CD8-positive, alpha-beta memory T cell (primary cell): ENCODE data around the gene NUP42. TPM values are rescaled to one million over a fixed set of nuclear protein-coding genes. Genes with fewer than 3 reads are reported as not detected.
A peak's percentile ranks its signal among the peaks of the same experiment; 100 is the strongest.
"Not testable (repeated sequence)": the region's sequence is repeated elsewhere in the genome, so short reads cannot be mapped to it uniquely, and the experiment has no call there.

Experiments
- CTCF ChIA-PET: fragments of 350-600 bp; sonication (Branson Sonifier 250); formaldehyde crosslinking; loops from one replicate; lab custom pipeline; 2021; ENCODE audit warnings: antibody characterized with exemption; lab: Charles Lee
- POLR2A ChIA-PET: fragments of 350-600 bp; sonication (Branson Sonifier 250); formaldehyde crosslinking; loops from one replicate; lab custom pipeline; 2021; ENCODE audit warnings: antibody characterized with exemption; lab: Charles Lee
- DNase-seq, 5 donors: peaks; one replicate each; pipeline versions ENCODE4 v3.0.0 to v3.0.0-alpha.2; 2020 to 2022; ENCODE audit warnings: mixed read lengths in 1 of 5
- H3K27ac ChIP-seq: one replicate; pipeline ENCODE4 v1.7.0; 2013; ENCODE audit warnings: low read depth, mild to moderate bottlenecking, low read length, moderate library complexity
- H3K27me3 ChIP-seq: 2 replicates; pipeline ENCODE4 v1.7.0; 2013; ENCODE audit warnings: low read length, mild to moderate bottlenecking; ENCODE audit not compliant: insufficient read depth, poor library complexity, severe bottlenecking
- H3K36me3 ChIP-seq: 2 replicates; pipeline ENCODE4 v1.7.0; 2013; ENCODE audit warnings: mild to moderate bottlenecking, low read length, moderate library complexity; ENCODE audit not compliant: insufficient read depth
- H3K4me1 ChIP-seq: 2 replicates; pipeline ENCODE4 v1.7.0; 2013; ENCODE audit warnings: mild to moderate bottlenecking, low read length, moderate library complexity; ENCODE audit not compliant: insufficient read depth
- H3K4me3 ChIP-seq: 2 replicates; pipeline ENCODE4 v1.7.0; 2013; ENCODE audit warnings: mild to moderate bottlenecking, low read length
- H3K9me3 ChIP-seq: 2 replicates; pipeline ENCODE4 v1.7.0; 2013; ENCODE audit warnings: mild to moderate bottlenecking, low read length
- H3K27ac Mint-ChIP-seq, 8 donors: one replicate each; pipeline ENCODE4 v1.8.0; 2020 to 2021; ENCODE audit warnings: mixed read lengths in 8 of 8, mild to moderate bottlenecking in 6 of 8, inconsistent platforms in 3 of 8, moderate library complexity in 3 of 8
- H3K27me3 Mint-ChIP-seq, 2 donors: one replicate each; pipeline ENCODE4 v1.8.0; 2020 to 2021; ENCODE audit warnings: mixed read lengths in 2 of 2, mild to moderate bottlenecking in 1 of 2, moderate library complexity in 1 of 2
- H3K36me3 Mint-ChIP-seq, 3 donors: one replicate each; pipeline ENCODE4 v1.8.0; 2020 to 2021; ENCODE audit warnings: mixed read lengths in 3 of 3, inconsistent platforms in 1 of 3, mild to moderate bottlenecking in 1 of 3
- H3K4me1 Mint-ChIP-seq, 3 donors: one replicate each; pipeline ENCODE4 v1.8.0; 2020 to 2021; ENCODE audit warnings: mixed read lengths in 3 of 3, inconsistent platforms in 1 of 3, mild to moderate bottlenecking in 1 of 3
- H3K4me3 Mint-ChIP-seq, 7 donors: one replicate each; pipeline ENCODE4 v1.8.0; 2020 to 2021; ENCODE audit warnings: mixed read lengths in 7 of 7, mild to moderate bottlenecking in 6 of 7, moderate library complexity in 4 of 7, inconsistent platforms in 2 of 7
- H3K9me3 Mint-ChIP-seq, 5 donors: one replicate each; pipeline ENCODE4 v1.8.0; 2020 to 2022; ENCODE audit warnings: mixed read lengths in 5 of 5, mild to moderate bottlenecking in 3 of 5, moderate library complexity in 2 of 5, inconsistent platforms in 1 of 5
- polyA plus RNA-seq: library from polyadenylated mRNA; unstranded; fragments of 300-500 nt; fragmentation: Illumina TruSeq; gene quantifications from one replicate; pipeline ENCODE4 v1.2.3, GENCODE V29; 2021
- total RNA-seq, 2 experiments: library from RNA; stranded (reverse); gene quantifications; one replicate each; pipeline ENCODE4 v1.2.3, GENCODE V29; 2021

NUP42 gene
- total and polyA plus RNA-seq, 3 experiments from 2014 or later: 39.5 to 40.1 (median 39.8) TPM

DNA sequence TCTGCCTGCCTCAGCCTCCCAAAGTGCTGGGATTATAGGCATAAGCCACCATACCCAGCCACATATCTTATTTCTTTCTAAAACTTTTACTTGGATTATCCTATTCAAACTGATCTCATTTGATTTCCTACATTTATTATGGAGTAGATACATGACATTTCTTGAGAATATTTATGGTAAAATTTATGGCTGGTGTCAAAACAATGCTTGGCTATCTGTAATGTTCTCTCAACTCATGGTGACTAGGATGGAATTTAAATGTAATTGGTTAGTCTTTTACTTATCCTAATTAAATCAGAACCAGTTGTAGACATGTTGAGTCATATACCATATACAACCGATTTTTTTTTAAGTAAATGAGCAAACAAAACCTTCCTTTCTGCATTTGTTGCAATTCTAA is 4.1 kb downstream of the NUP42 start:
- H3K36me3 Mint-ChIP-seq: peaks cover 3 to 51% (median 5%) of the 10 kb centered on the region in 3 donors
- peaks cover 42 to 57% (median 55%) of the 10 kb centered on the region in 3 donors for H3K4me1 Mint-ChIP-seq
- peaks cover 0 to 5% of the 10 kb centered on the region in 2 donors for H3K27me3 Mint-ChIP-seq
- H3K9me3 Mint-ChIP-seq: peaks cover 0 to 2% (median 0%) of the 10 kb centered on the region in 5 donors
- no peak overlapping the region for H3K4me3 Mint-ChIP-seq
- H3K36me3 ChIP-seq: peaks cover 26% of the 10 kb centered on the region
- no peak overlapping the region for H3K27ac ChIP-seq
- POLR2A ChIA-PET: interaction anchor here (0.7 kb wide), 1 partner anchor 100 kb away, joined by 7 read pairs; no protein-coding TSS in a partner anchor
- no peaks in the 10 kb centered on the region for H3K9me3 ChIP-seq
- H3K4me1 ChIP-seq: peaks cover 24% of the 10 kb centered on the region
- CTCF ChIA-PET: no interaction called here
- no peak overlapping the region for H3K4me3 ChIP-seq
- H3K27ac Mint-ChIP-seq: no peak overlapping the region
- DNase-seq: no peak
- H3K27me3 ChIP-seq: no peaks in the 10 kb centered on the region

DNA sequence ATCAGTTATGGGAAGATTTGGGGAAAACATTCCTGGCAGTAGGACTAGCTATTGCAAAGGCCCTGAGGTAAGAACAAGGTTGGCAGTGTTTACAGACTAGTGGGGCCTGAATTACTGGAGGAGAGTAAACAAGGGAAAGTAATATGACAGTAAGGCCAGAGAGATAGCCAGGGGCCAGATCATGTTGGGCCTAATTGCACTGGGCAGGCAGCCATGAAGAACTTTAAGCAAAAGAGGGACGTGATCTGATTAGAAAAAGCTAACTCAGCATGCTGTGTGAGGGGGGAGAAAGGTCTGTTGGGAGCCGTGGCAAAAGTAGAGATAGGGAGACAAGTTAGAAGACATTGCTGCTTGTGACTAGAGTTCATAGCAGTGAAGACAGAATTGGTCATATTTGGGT is 9.2 kb downstream of the NUP42 start:
- ChIA-PET POLR2A (no interaction called here), CTCF (interaction anchor here (1.2 kb wide), 1 partner anchor 86 kb away, joined by 3 read pairs; the partner anchor contains the start of gene KLHL7)
- no peaks in the 10 kb centered on the region for H3K4me1 ChIP-seq
- peaks cover 16 to 21% (median 18%) of the 10 kb centered on the region in 3 donors for H3K4me1 Mint-ChIP-seq
- H3K4me3 Mint-ChIP-seq: no peak overlapping the region
- no peak overlapping the region for H3K4me3 ChIP-seq
- H3K9me3 ChIP-seq: no peaks in the 10 kb centered on the region
- no peak for DNase-seq
- no peak overlapping the region for H3K27ac ChIP-seq
- no peaks in the 10 kb centered on the region for H3K27me3 Mint-ChIP-seq
- H3K27me3 ChIP-seq: no peaks in the 10 kb centered on the region
- peak overlapping the region in 3 of 8 donors; percentile 18 to 87 (median 39) for H3K27ac Mint-ChIP-seq
- H3K9me3 Mint-ChIP-seq: no peaks in the 10 kb centered on the region
- peaks cover 7 to 57% (median 15%) of the 10 kb centered on the region in 3 donors for H3K36me3 Mint-ChIP-seq
- peaks cover 33% of the 10 kb centered on the region for H3K36me3 ChIP-seq

DNA sequence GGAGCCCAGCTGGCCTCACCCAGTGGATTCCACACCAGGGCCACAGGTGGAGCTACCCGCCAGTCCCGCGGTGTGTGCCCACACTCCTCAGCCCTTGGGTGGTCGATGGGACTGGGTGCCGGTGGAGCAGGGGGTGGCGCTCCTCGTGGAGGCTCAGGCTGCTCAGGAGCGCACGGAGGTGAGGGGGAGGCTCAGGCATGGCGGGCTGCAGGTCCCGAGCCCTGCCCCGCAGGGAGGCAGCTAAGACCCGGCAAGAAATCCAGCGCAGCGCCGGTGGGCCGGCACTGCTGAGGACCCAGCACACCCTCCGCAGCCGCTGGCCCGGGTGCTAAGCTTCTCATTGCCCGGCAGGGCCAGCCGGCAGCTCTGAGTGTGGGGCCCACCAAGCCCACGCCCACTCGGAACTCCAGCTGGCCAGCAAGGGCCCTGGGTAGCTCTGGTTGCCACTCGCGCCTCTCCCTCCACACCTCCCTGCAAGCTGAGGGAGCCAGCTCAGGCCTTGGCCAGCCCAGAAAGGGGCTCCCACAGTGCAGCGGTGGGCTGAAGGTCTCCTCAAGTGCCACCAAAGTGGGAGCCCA is 11.9 kb downstream of the NUP42 start:
- POLR2A ChIA-PET, H3K4me3 Mint-ChIP-seq, H3K27ac Mint-ChIP-seq, H3K4me1 ChIP-seq, H3K4me1 Mint-ChIP-seq, H3K4me3 ChIP-seq, H3K9me3 Mint-ChIP-seq, H3K27ac ChIP-seq, H3K27me3 Mint-ChIP-seq, H3K27me3 ChIP-seq, H3K9me3 ChIP-seq, CTCF ChIA-PET, DNase-seq: not testable (repeated sequence)
- peaks cover 29% of the 10 kb centered on the region for H3K36me3 ChIP-seq
- H3K36me3 Mint-ChIP-seq: peaks cover 7 to 55% (median 21%) of the 10 kb centered on the region in 3 donors

DNA sequence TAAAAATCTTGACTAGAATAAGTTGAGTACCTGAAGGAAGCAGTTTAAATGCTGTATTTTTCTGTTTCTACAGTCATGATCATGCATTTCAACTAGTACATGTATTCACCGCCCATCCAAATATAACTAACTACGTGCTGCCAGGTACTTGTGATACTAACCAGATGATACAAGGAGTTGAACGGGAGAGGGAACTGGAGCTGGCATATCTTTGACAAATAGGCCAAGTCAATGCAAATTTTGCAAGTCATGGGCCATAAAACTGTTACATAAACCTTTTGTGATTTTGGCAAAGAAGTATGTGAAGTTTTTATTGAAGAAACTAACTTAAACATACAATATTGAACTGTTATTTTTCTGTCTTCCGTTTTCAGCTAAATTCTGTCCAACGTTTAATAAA is 14.5 kb downstream of the NUP42 start:
- DNase-seq: no peak
- H3K27me3 ChIP-seq: no peaks in the 10 kb centered on the region
- Mint-ChIP-seq H3K4me3 (no peak overlapping the region), H3K36me3 (peaks cover 12 to 63% (median 23%) of the 10 kb centered on the region in 3 donors), H3K4me1 (peaks cover 0 to under 1% (median under 1%) of the 10 kb centered on the region in 3 donors), H3K27ac (peak overlapping the region in 1 of 8 donors; percentile 6), H3K9me3 (no peaks in the 10 kb centered on the region), H3K27me3 (no peaks in the 10 kb centered on the region)
- H3K36me3 ChIP-seq: peaks cover 26% of the 10 kb centered on the region
- no peak overlapping the region for H3K27ac ChIP-seq
- H3K9me3 ChIP-seq: no peaks in the 10 kb centered on the region
- ChIA-PET POLR2A (no interaction called here), CTCF (interaction anchor here (1.4 kb wide), 1 partner anchor 10 kb away, joined by 4 read pairs; no protein-coding TSS in a partner anchor)
- H3K4me3 ChIP-seq: no peak overlapping the region
- no peaks in the 10 kb centered on the region for H3K4me1 ChIP-seq

DNA sequence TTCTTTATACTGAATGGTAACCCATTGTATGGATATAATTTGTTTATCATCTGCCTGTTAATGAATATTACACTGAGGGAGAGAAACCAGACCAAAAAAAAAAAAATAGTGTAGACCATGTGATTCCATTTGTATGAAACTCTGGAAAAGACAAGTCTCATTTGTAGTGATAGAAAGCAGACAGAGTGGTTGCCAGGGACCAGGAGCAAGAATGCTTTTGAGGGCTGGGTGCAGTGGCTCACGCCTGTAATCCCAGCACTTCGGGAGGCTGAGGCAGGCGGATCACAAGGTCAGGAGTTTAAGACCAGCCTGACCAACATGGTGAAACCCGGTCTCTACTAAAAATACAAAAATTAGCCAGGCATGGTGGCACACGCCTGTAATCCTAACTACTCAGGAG is 15.9 kb downstream of the NUP42 start:
- POLR2A ChIA-PET, H3K4me1 Mint-ChIP-seq, H3K27me3 Mint-ChIP-seq, H3K27ac ChIP-seq, H3K4me3 ChIP-seq, H3K4me1 ChIP-seq, H3K9me3 Mint-ChIP-seq, CTCF ChIA-PET, H3K27me3 ChIP-seq, DNase-seq, H3K4me3 Mint-ChIP-seq, H3K9me3 ChIP-seq: not testable (repeated sequence)
- Mint-ChIP-seq H3K36me3 (peaks cover 12 to 61% (median 22%) of the 10 kb centered on the region in 3 donors), H3K27ac (peak overlapping the region in 1 of 8 donors; percentile 50)
- peaks cover 23% of the 10 kb centered on the region for H3K36me3 ChIP-seq

DNA sequence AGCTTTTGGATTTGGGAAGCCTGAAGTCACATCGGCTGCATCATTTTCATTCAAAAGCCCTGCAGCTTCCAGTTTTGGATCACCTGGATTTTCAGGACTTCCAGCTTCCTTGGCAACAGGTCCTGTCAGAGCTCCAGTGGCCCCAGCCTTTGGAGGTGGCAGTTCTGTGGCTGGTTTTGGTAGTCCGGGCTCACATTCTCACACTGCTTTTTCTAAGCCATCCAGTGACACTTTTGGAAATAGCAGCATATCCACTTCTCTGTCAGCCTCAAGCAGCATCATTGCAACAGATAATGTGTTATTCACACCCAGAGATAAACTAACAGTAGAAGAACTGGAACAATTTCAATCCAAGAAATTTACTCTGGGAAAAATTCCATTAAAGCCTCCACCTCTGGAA is 18.5 kb downstream of the NUP42 start:
- CTCF ChIA-PET: no interaction called here
- Mint-ChIP-seq H3K4me1 (peaks cover 0 to 1% (median under 1%) of the 10 kb centered on the region in 3 donors), H3K27me3 (peaks cover 0 to 6% of the 10 kb centered on the region in 2 donors), H3K36me3 (peaks cover 13 to 55% (median 21%) of the 10 kb centered on the region in 3 donors), H3K4me3 (no peak overlapping the region), H3K27ac (no peak overlapping the region), H3K9me3 (no peaks in the 10 kb centered on the region)
- POLR2A ChIA-PET: no interaction called here
- Histone ChIP-seq H3K27ac (no peak overlapping the region), H3K9me3 (no peaks in the 10 kb centered on the region), H3K4me1 (no peaks in the 10 kb centered on the region), H3K4me3 (no peak overlapping the region), H3K27me3 (no peaks in the 10 kb centered on the region), H3K36me3 (peaks cover 19% of the 10 kb centered on the region)
- DNase-seq: no peak

DNA sequence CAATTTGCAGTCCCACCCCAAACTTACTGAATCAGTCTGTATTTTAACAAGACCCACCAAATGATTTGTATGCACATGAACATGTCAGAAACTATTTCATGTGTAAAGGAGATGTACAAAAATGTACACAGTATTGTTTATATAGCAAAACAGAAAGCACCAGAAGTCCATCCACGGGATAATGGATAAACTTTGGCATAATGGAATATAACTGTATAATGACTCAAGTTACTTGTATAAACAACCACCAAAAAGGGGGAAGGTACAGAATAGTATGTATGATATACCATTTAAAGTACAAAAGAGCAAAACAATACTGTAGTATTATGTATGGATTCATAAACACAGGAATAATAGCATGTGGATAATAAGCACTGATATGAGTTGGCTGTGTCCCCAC is 22.4 kb downstream of the NUP42 start:
- Mint-ChIP-seq H3K36me3 (peaks cover 15 to 32% (median 22%) of the 10 kb centered on the region in 3 donors), H3K4me3 (no peak overlapping the region), H3K27me3 (peaks cover 0 to 19% of the 10 kb centered on the region in 2 donors), H3K9me3 (no peaks in the 10 kb centered on the region), H3K27ac (no peak overlapping the region), H3K4me1 (peaks cover 4 to 20% (median 11%) of the 10 kb centered on the region in 3 donors)
- POLR2A ChIA-PET: no interaction called here
- H3K9me3 ChIP-seq: no peaks in the 10 kb centered on the region
- H3K4me3 ChIP-seq: no peak overlapping the region
- no peak overlapping the region for H3K27ac ChIP-seq
- no peak for DNase-seq
- H3K36me3 ChIP-seq: peaks cover 6% of the 10 kb centered on the region
- H3K4me1 ChIP-seq: no peaks in the 10 kb centered on the region
- CTCF ChIA-PET: interaction anchor here (1.4 kb wide), 1 partner anchor 118 kb away, joined by 4 read pairs; no protein-coding TSS in a partner anchor
- no peaks in the 10 kb centered on the region for H3K27me3 ChIP-seq

DNA sequence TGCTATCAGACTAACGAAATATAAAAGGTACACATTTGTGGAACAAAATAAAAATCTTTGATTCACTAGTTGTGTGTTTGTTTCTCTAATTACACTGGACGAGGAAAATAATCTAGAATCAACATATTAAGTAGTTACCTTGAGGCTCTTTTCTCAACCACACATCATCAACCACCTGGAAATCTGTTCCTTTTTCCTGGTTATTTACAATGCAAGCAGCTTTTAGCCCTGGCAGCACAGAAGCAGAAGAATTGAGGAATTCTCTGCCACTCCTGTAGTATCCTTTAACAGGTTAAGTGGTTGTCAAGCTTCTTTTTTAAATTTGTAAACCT is 23.7 kb downstream of the NUP42 start:
- Mint-ChIP-seq H3K27me3 (peaks cover 0 to 22% of the 10 kb centered on the region in 2 donors), H3K4me3 (peak overlapping the region in 3 of 7 donors; percentile 19 to 74 (median 64)), H3K9me3 (no peaks in the 10 kb centered on the region), H3K36me3 (peaks cover 10 to 19% (median 14%) of the 10 kb centered on the region in 3 donors), H3K4me1 (peaks cover 4 to 20% (median 11%) of the 10 kb centered on the region in 3 donors), H3K27ac (peak overlapping the region in 2 of 8 donors; percentile 17 to 73)
- Histone ChIP-seq H3K9me3 (no peaks in the 10 kb centered on the region), H3K36me3 (no peaks in the 10 kb centered on the region), H3K4me3 (no peak overlapping the region), H3K27me3 (no peaks in the 10 kb centered on the region), H3K27ac (no peak overlapping the region), H3K4me1 (no peaks in the 10 kb centered on the region)
- ChIA-PET POLR2A (no interaction called here), CTCF (interaction anchor here (1.2 to 1.4 kb wide), 2 partner anchors 9 to 120 kb away, joined by 4 read pairs; no protein-coding TSS in a partner anchor)
- no peak for DNase-seq
